Esophagus muscularis mucosa (tissue), 4 donors: ENCODE results near the gene SPI1. TPM values are rescaled to one million over a fixed set of nuclear protein-coding genes. Genes with fewer than 3 reads are reported as not detected.
"Not testable (repeated sequence)": the region's sequence is repeated elsewhere in the genome, so short reads cannot be mapped to it uniquely, and the experiment has no call there.

ENCODE experiments used
- DNase-seq: peaks from one replicate; pipeline ENCODE4 v3.0.0-alpha.2; 2017; ENCODE audit errors: extremely low spot score
- H3K27ac ChIP-seq, 4 donors: fragments of 200-600 bp; sonication (generic); replicated peaks in 1 of 4; 1 replicate in 3 of 4; 2 replicates in 1 of 4; pipeline ENCODE4 v1.5.1; 2016 to 2019; ENCODE audit warnings: mild to moderate bottlenecking in 1 of 4
- H3K27me3 ChIP-seq, 4 donors: fragments of 200-600 bp; sonication (generic); one replicate each; pipeline versions ENCODE4 v1.5.1 to v1.6.0; 2016 to 2019
- H3K36me3 ChIP-seq, 4 donors: fragments of 200-600 bp; sonication (generic); one replicate each; pipeline ENCODE4 v1.5.1; 2016 to 2019
- H3K4me1 ChIP-seq, 4 donors: fragments of 200-600 bp; sonication (generic); one replicate each; pipeline ENCODE4 v1.5.1; 2016 to 2019
- H3K4me3 ChIP-seq, 4 donors: fragments of 200-600 bp; sonication (generic); 1 replicate in 2 of 4; 2 replicates in 2 of 4; pipeline ENCODE4 v1.5.1; 2016 to 2019; ENCODE audit warnings: mild to moderate bottlenecking in 4 of 4, moderate library complexity in 1 of 4
- H3K9me3 ChIP-seq, 4 donors: fragments of 200-600 bp; sonication (generic); 1 replicate in 3 of 4; 2 replicates in 1 of 4; pipeline ENCODE4 v1.5.1; 2016 to 2019
- EP300 ChIP-seq: sonication (generic); formaldehyde crosslinking; IDR thresholded peaks from one replicate; pipeline ENCODE4 v1.6.1; 2017; ENCODE audit warnings: antibody characterized with exemption
- POLR2A ChIP-seq: fragments of 450-650 bp; IDR thresholded peaks from one replicate; pipeline ENCODE4 v1.6.1; 2017; ENCODE audit warnings: antibody characterized with exemption, moderate library complexity, mild to moderate bottlenecking, low read depth
- POLR2AphosphoS5 ChIP-seq, 2 donors: sonication (generic); formaldehyde crosslinking; IDR thresholded peaks; one replicate each; pipeline ENCODE4 v1.6.1; 2017; ENCODE audit warnings: antibody characterized with exemption in 2 of 2
- WGBS: methylation state at CpG from one replicate; pipeline ENCODE4 v1.1.5; 2018; 5-methylcytosine and 5-hydroxymethylcytosine counted together
- intact Hi-C: fragments of 100-400 bp; cut with DNase I; formaldehyde crosslinking; loops from one replicate; pipeline ENCODE4 v1.15.1; 2023
- total RNA-seq, 4 donors: library from RNA; depleted of rRNA; stranded (reverse); fragments of >200 nt; gene quantifications; one replicate each; pipeline versions ENCODE4 v1.1.0 to v1.2.1, GENCODE V29; 2016
- TF ChIP-seq, protein P1 (sequence below), 3 experiments: fragments of 200-600 bp in 2 of 3; fragments of 450-650 bp in 1 of 3; sonication (generic) in 2 of 3; IDR thresholded peaks; one replicate each; pipeline ENCODE4 v1.5.1; 2017 to 2019; ENCODE audit warnings: antibody characterized with exemption in 3 of 3, mild to moderate bottlenecking in 2 of 3, moderate library complexity in 1 of 3

Gene SPI1
- total RNA-seq, 4 donors from 2014 or later = 17.6 to 34.6 (median 20.5) TPM

DNA sequence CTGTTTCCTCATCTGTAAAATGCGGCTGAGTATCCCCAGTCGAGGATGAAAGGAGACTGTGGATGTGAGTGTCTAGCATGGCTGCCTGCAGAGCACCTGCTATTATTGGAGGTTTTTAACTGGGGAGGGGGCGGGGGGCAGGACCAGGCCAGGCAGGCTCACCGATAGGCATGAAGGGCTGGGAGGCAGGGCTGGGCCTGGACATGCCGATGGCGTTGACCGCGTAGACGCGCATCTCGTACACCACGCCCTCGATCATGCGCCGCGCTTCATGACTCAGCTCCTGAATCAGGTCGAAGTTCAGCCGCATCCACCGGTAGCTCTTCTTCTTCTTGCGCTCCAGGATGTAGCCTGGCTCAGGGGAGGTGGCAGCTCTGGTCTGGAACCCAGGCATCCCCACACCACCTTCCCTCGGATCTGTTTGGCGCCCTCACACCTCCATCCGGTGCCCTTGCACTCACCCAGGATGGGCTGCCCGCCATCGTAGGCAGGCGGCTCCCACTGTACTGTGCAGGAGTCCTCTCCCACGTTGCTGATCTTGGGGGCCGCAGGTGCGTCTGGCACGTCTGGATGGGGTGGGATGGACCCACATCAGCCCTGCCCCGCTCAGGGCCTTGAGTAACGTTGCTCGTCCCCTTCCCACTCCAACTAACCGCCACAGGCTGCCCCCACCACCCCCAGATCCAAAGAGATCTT, 41.0 kb downstream of the SPI1 start:
- no peak for TF ChIP-seq POLR2AphosphoS5 (IDR thresholded peaks at IDR 0.05)
- WGBS = 90% methylated on average over 34 of the region's 34 CpGs
- Histone ChIP-seq H3K27ac (no peak overlapping the region), H3K4me3 (no peak overlapping the region), H3K36me3 (peaks cover 0 to 92% (median 0%) of the 10 kb centered on the region in 4 donors), H3K4me1 (peaks cover 0 to under 1% (median 0%) of the 10 kb centered on the region in 4 donors), H3K27me3 (no peaks in the 10 kb centered on the region), H3K9me3 (no peaks in the 10 kb centered on the region)
- no peak for DNase-seq
- intact Hi-C loops = no loop called here

DNA sequence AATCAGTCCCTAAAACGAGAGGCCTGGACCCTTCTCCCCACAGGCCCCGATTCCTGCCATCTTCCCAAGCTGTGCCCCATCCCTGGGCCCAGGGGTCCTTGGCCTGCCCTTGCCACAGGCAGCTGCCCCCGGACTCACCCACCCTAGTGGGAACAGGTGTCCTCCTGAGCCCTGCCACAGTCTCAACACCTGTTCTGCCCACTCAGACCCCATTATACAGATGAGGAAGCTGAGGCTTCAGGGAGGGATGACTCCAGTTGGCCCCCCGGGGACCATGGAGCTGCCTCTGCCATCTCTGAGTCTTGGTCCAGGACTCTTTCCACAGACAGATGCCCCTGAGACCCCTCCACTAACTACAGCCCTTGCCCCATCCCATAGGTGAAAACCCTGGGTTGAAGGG, 41.8 kb downstream of the SPI1 start:
- Histone ChIP-seq H3K27ac (no peak overlapping the region), H3K27me3 (no peaks in the 10 kb centered on the region), H3K36me3 (peaks cover 0 to 93% (median 2%) of the 10 kb centered on the region in 4 donors), H3K9me3 (no peaks in the 10 kb centered on the region), H3K4me3 (no peak overlapping the region), H3K4me1 (peaks cover 0 to 8% (median 2%) of the 10 kb centered on the region in 4 donors)
- no peak for TF ChIP-seq EP300
- TF ChIP-seq, protein P1, sequence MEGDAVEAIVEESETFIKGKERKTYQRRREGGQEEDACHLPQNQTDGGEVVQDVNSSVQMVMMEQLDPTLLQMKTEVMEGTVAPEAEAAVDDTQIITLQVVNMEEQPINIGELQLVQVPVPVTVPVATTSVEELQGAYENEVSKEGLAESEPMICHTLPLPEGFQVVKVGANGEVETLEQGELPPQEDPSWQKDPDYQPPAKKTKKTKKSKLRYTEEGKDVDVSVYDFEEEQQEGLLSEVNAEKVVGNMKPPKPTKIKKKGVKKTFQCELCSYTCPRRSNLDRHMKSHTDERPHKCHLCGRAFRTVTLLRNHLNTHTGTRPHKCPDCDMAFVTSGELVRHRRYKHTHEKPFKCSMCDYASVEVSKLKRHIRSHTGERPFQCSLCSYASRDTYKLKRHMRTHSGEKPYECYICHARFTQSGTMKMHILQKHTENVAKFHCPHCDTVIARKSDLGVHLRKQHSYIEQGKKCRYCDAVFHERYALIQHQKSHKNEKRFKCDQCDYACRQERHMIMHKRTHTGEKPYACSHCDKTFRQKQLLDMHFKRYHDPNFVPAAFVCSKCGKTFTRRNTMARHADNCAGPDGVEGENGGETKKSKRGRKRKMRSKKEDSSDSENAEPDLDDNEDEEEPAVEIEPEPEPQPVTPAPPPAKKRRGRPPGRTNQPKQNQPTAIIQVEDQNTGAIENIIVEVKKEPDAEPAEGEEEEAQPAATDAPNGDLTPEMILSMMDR (IDR thresholded peaks at IDR 0.05) = no peak
- TF ChIP-seq POLR2AphosphoS5 (IDR thresholded peaks at IDR 0.05) = no peak
- TF ChIP-seq POLR2A = no peak
- intact Hi-C loops = no loop called here
- DNase-seq = no peak
- WGBS = 81% methylated on average over 4 of the region's 4 CpGs

DNA sequence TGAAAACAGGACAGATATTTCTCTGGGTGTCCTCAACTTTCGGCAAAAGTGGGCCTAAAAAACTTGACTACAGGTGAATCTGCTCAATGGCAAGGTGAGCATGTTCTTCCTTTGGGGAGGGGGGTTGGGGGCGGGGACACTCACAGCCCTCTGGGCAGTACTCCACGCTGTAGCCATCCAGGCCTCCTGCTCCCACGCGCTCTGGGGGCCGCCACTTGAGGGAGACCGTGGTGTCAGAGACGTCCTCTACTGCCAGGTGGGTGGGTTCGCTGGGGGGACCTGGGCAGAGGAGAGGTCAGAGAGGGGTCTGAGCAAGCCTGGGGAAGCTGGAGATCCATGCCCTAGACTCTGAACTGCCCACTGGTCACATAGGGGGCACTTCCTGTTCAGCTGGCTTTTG, 42.6 kb downstream of the SPI1 start:
- H3K27ac ChIP-seq = no peak overlapping the region
- peaks cover 0 to 95% (median 6%) of the 10 kb centered on the region in 4 donors for H3K36me3 ChIP-seq
- no peaks in the 10 kb centered on the region for H3K9me3 ChIP-seq
- 100% methylated on average over 1 of the region's 9 CpGs for WGBS
- H3K4me3 ChIP-seq = no peak overlapping the region
- intact Hi-C loops = no loop called here
- TF ChIP-seq, protein P1 (IDR thresholded peaks at IDR 0.05) = no peak
- no peak for TF ChIP-seq EP300
- TF ChIP-seq POLR2A = no peak
- no peak for TF ChIP-seq POLR2AphosphoS5 (IDR thresholded peaks at IDR 0.05)
- no peak for DNase-seq
- no peaks in the 10 kb centered on the region for H3K27me3 ChIP-seq
- H3K4me1 ChIP-seq = peaks cover 0 to 11% (median 4%) of the 10 kb centered on the region in 4 donors

DNA sequence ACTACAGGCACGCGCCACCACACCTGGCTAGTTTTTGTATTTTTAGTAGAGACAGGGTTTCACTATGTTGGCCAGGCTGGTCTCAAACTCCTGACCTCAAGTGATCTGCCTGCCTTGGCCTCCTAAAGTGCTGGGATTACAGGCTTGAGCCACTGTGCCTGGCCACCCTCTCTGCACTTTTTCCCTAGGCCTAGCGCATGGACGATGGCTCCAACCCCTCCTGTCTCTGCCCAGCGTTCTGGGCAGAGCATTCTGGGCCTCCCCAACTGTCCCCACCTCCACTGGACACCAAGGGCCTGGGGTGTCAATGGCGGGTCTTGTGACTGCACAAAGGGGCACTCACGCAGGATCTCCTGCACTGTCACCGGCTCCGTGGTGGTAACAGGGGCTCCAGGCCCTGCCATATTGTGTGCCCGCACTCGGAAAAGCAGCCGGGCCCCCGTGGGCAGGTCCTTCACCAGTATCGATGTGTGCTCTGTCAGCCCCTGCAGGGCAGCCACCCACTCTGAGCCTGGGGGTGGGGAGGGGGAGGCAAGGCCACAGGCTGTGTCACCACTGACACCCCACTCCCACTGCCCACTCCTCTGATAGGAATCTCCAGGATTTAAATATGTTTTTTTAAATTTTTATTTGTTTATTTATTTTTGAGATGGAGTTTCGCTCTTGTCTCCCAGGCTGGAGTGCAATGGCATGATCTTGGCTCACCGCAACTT, 43.5 kb downstream of the SPI1 start:
- DNase-seq, H3K4me3 ChIP-seq, H3K27ac ChIP-seq, H3K9me3 ChIP-seq, intact Hi-C loops, H3K27me3 ChIP-seq: not testable (repeated sequence)
- H3K36me3 ChIP-seq = peaks cover 0 to 87% (median 8%) of the 10 kb centered on the region in 4 donors
- 92% methylated on average over 11 of the region's 16 CpGs for WGBS
- H3K4me1 ChIP-seq = peaks cover 7 to 19% (median 13%) of the 10 kb centered on the region in 4 donors

DNA sequence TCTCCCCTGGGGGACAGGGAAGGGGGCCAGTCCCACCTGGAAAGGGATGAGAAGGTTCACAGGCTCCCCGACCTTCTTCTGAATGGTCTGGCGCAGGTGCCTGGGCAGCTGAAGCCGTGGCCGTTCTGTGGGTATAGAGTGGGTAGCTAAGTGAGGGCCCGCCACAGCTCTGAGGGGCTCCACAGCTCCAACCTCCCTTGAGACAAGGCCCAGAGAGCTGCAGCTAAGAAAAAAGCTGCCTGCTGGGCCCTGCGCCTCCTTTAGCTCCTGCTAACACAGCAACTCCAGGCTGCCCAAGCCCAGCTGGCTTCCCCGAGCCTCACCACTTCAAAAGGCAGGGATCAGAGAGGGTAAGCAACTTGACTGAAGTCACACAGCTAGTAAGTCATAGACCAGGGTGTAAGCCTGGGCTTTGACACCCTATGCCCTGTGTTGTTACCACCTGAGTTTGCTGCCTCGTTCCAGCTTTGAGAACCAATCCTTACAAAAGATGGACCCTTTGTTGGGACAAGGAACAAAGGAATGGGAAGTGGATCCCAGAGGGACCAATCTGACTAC, 44.4 kb downstream of the SPI1 start:
- no peak overlapping the region for H3K4me3 ChIP-seq
- H3K9me3 ChIP-seq = no peaks in the 10 kb centered on the region
- no peaks in the 10 kb centered on the region for H3K27me3 ChIP-seq
- DNase-seq = no peak
- peaks cover 0 to 78% (median 12%) of the 10 kb centered on the region in 4 donors for H3K36me3 ChIP-seq
- H3K4me1 ChIP-seq = peaks cover 16 to 28% (median 21%) of the 10 kb centered on the region in 4 donors
- WGBS = 93% methylated on average over 8 of the region's 8 CpGs
- TF ChIP-seq, protein P1 (IDR thresholded peaks at IDR 0.05) = no peak
- TF ChIP-seq POLR2A (no peak), POLR2AphosphoS5 (IDR thresholded peaks at IDR 0.05) (no peak), EP300 (no peak)
- intact Hi-C loops = no loop called here
- no peak overlapping the region for H3K27ac ChIP-seq
